Suprapubic skin (tissue), 4 donors: Measurements from ENCODE around the gene GPSM3.

Experiments
- CTCF ChIP-seq, 2 donors: fragments of 200-600 bp in 1 of 2; fragments of 450-650 bp in 1 of 2; sonication (generic) in 1 of 2; IDR thresholded peaks; one replicate each; pipeline ENCODE4 v1.5.1; 2016 to 2019; ENCODE audit warnings: antibody characterized with exemption in 2 of 2, mild to moderate bottlenecking in 1 of 2, moderate library complexity in 1 of 2
- EP300 ChIP-seq: sonication (generic); formaldehyde crosslinking; IDR thresholded peaks from one replicate; pipeline ENCODE4 v1.6.1; 2017; ENCODE audit warnings: antibody characterized with exemption
- POLR2A ChIP-seq, 2 donors: fragments of 450-650 bp; IDR thresholded peaks; one replicate each; pipeline ENCODE4 v1.6.1; 2017; ENCODE audit warnings: antibody characterized with exemption in 2 of 2, mild to moderate bottlenecking in 2 of 2, moderate library complexity in 2 of 2
- POLR2AphosphoS5 ChIP-seq, 3 donors: sonication (generic); formaldehyde crosslinking; IDR thresholded peaks; one replicate each; pipeline ENCODE4 v1.6.1; 2017; ENCODE audit warnings: antibody characterized with exemption in 3 of 3

GRCh38 chr6:32188381-32189068 lies 3.9 kb downstream of the GPSM3 start:
- no peak for TF ChIP-seq CTCF (IDR thresholded peaks at IDR 0.05)
- no peak for TF ChIP-seq POLR2A (IDR thresholded peaks at IDR 0.05)
- no peak for TF ChIP-seq POLR2AphosphoS5 (IDR thresholded peaks at IDR 0.05)
- no peak for TF ChIP-seq EP300
